Retina (tissue), 1 donor: ENCODE measurements around the gene CHSY3.

Source experiments
- DNase-seq: peaks from one replicate; pipeline ENCODE4 v3.0.0-alpha.2; 2016

Gene CHSY3

GRCh38 chr5:130032807-130033206 lies 128.5 kb downstream of the CHSY3 start:
- DNase-seq = no peak

GRCh38 chr5:130034566-130035210 lies 130.4 kb downstream of the CHSY3 start:
- DNase-seq = no peak

GRCh38 chr5:130035388-130035787 lies 131.1 kb downstream of the CHSY3 start:
- no peak for DNase-seq

- DNase-seq = no peak
Observed at GRCh38 chr5:130037905-130038304, 133.6 kb downstream of the CHSY3 start.

- DNase-seq = no peak
Observed at GRCh38 chr5:130043834-130044233, 139.6 kb downstream of the CHSY3 start.

- DNase-seq = no peak
Observed at GRCh38 chr5:130045334-130045733, 141.1 kb downstream of the CHSY3 start.

GRCh38 chr5:130050585-130050984 lies 146.3 kb downstream of the CHSY3 start:
- no peak for DNase-seq

GRCh38 chr5:130052752-130053151 lies 148.5 kb downstream of the CHSY3 start:
- no peak for DNase-seq

- DNase-seq = no peak
Observed at GRCh38 chr5:130055572-130055971, 151.3 kb downstream of the CHSY3 start.

- DNase-seq = no peak
Observed at GRCh38 chr5:130061746-130062145, 157.5 kb downstream of the CHSY3 start.

GRCh38 chr5:130063603-130064002 lies 159.3 kb downstream of the CHSY3 start:
- no peak for DNase-seq

- DNase-seq = no peak
Observed at GRCh38 chr5:130064484-130064883, 160.2 kb downstream of the CHSY3 start.

GRCh38 chr5:130065617-130066016 lies 161.4 kb downstream of the CHSY3 start:
- no peak for DNase-seq

GRCh38 chr5:130066644-130067043 lies 162.4 kb downstream of the CHSY3 start:
- no peak for DNase-seq

- no peak for DNase-seq
Observed at GRCh38 chr5:130067364-130067763, 163.1 kb downstream of the CHSY3 start.

- no peak for DNase-seq
Observed at GRCh38 chr5:130068101-130068500, 163.8 kb downstream of the CHSY3 start.

GRCh38 chr5:130068988-130069387 lies 164.7 kb downstream of the CHSY3 start:
- DNase-seq = no peak

- DNase-seq = no peak
Observed at GRCh38 chr5:130074820-130075219, 170.6 kb downstream of the CHSY3 start.

- no peak for DNase-seq
Observed at GRCh38 chr5:130077007-130077406, 172.7 kb downstream of the CHSY3 start.

- DNase-seq = no peak
Observed at GRCh38 chr5:130078661-130079060, 174.4 kb downstream of the CHSY3 start.

GRCh38 chr5:130090569-130091270 lies 186.5 kb downstream of the CHSY3 start:
- DNase-seq = no peak

GRCh38 chr5:130092991-130093390 lies 188.7 kb downstream of the CHSY3 start:
- DNase-seq = no peak

- no peak for DNase-seq
Observed at GRCh38 chr5:130096483-130096882, 192.2 kb downstream of the CHSY3 start.

- DNase-seq = no peak
Observed at GRCh38 chr5:130099008-130099407, 194.7 kb downstream of the CHSY3 start.

- no peak for DNase-seq
Observed at GRCh38 chr5:130102375-130102774, 198.1 kb downstream of the CHSY3 start.
